B cell (primary cell): ENCODE measurements around the gene SNCB. TPM values are rescaled to one million over a fixed set of nuclear protein-coding genes. Genes with fewer than 3 reads are reported as not detected.

ENCODE experiments used
- ATAC-seq: fragments of 200-7000 bp; cut with Tn5 transposase; one replicate; pipeline ENCODE4 v1.10.0; 2021; ENCODE audit warnings: low read depth, mild to moderate bottlenecking, moderate number of reproducible peaks, moderate library complexity
- CTCF ChIA-PET: fragments of 350-600 bp; sonication (Branson Sonifier 250); formaldehyde crosslinking; loops from one replicate; lab custom pipeline; 2021; ENCODE audit warnings: antibody characterized with exemption, inconsistent platforms; lab: Charles Lee
- POLR2A ChIA-PET: fragments of 350-600 bp; sonication (Branson Sonifier 250); formaldehyde crosslinking; loops from one replicate; lab custom pipeline; 2021; ENCODE audit warnings: antibody characterized with exemption; lab: Charles Lee
- DNase-seq: peaks from one replicate; pipeline ENCODE4 v3.0.0; 2013
- H2AFZ ChIP-seq: 2 replicates; pipeline ENCODE4 v1.6.1; 2012; ENCODE audit warnings: mild to moderate bottlenecking, low read depth, low read length; ENCODE audit not compliant: insufficient read depth, poor library complexity, severe bottlenecking
- H3K27ac ChIP-seq, 2 donors: 1 replicate in 1 of 2; 2 replicates in 1 of 2; pipeline ENCODE4 v1.5.1; 2012 to 2013; ENCODE audit warnings: low read length in 2 of 2, mild to moderate bottlenecking in 2 of 2, moderate library complexity in 1 of 2
- H3K27me3 ChIP-seq, 4 experiments: fragments of 200-600 bp in 1 of 4; sonication (generic) in 1 of 4; replicated peaks in 1 of 4; 1 replicate in 2 of 4; 2 replicates in 2 of 4; pipeline versions ENCODE4 v1.6.1 to v1.7.0; 2013 to 2016; ENCODE audit warnings: low read length in 3 of 4, mild to moderate bottlenecking in 2 of 4, mixed read lengths in 1 of 4, moderate library complexity in 1 of 4; ENCODE audit not compliant: insufficient read depth in 4 of 4, control insufficient read depth in 3 of 4; ENCODE audit errors: control extremely low read depth in 1 of 4
- H3K36me3 ChIP-seq, 2 experiments: replicated peaks in 1 of 2; 1 replicate in 1 of 2; 2 replicates in 1 of 2; pipeline versions ENCODE4 v1.6.1 to v1.7.1; 2013; ENCODE audit warnings: low read length in 1 of 2; ENCODE audit not compliant: insufficient read depth in 2 of 2, control insufficient read depth in 1 of 2; ENCODE audit errors: control extremely low read depth in 1 of 2, extremely low read depth in 1 of 2
- H3K4me1 ChIP-seq, 2 donors: fragments of 200-600 bp in 1 of 2; sonication (generic) in 1 of 2; 1 replicate in 1 of 2; 2 replicates in 1 of 2; pipeline versions ENCODE4 v1.5.1 to v1.6.1; 2013 to 2017; ENCODE audit warnings: low read length in 2 of 2; ENCODE audit not compliant: control insufficient read depth in 2 of 2, insufficient read depth in 2 of 2
- H3K4me2 ChIP-seq: replicated peaks from 2 replicates; pipeline ENCODE3; 2012; ENCODE audit warnings: mild to moderate bottlenecking, low read depth, low read length; ENCODE audit not compliant: poor library complexity, severe bottlenecking
- H3K4me3 ChIP-seq, 5 experiments: fragments of 200-600 bp in 1 of 5; sonication (generic) in 1 of 5; 1 replicate in 3 of 5; 2 replicates in 2 of 5; pipeline versions ENCODE4 v1.5.1 to v1.7.0; 2011 to 2016; ENCODE audit warnings: low read length in 4 of 5, mild to moderate bottlenecking in 4 of 5, low read depth in 2 of 5, control low read depth in 1 of 5, moderate library complexity in 1 of 5; ENCODE audit not compliant: insufficient read depth in 1 of 5; ENCODE audit errors: control extremely low read depth in 1 of 5, extremely low read depth in 1 of 5
- H3K79me2 ChIP-seq: fragments of 200-600 bp; sonication (generic); one replicate; pipeline ENCODE4 v1.6.0; 2016; ENCODE audit warnings: low read length; ENCODE audit not compliant: control insufficient read depth, insufficient read depth
- H3K9ac ChIP-seq: fragments of 200-600 bp; sonication (generic); 2 replicates; pipeline ENCODE4 v1.6.1; 2017; ENCODE audit warnings: mild to moderate bottlenecking, low read length, moderate library complexity
- H3K9me3 ChIP-seq, 3 donors: one replicate each; pipeline versions ENCODE4 v1.6.1 to v1.7.1; 2013; ENCODE audit warnings: low read length in 2 of 3; ENCODE audit not compliant: control insufficient read depth in 2 of 3, insufficient read depth in 1 of 3; ENCODE audit errors: control extremely low read depth in 1 of 3
- H4K20me1 ChIP-seq: 2 replicates; pipeline ENCODE4 v1.6.0; 2012; ENCODE audit warnings: mild to moderate bottlenecking, low read length; ENCODE audit not compliant: insufficient read depth, control insufficient read depth, poor library complexity, severe bottlenecking
- H3K27ac Mint-ChIP-seq: one replicate; pipeline ENCODE4 v1.8.0; 2021; ENCODE audit warnings: mixed read lengths
- H3K27me3 Mint-ChIP-seq: one replicate; pipeline ENCODE4 v1.8.0; 2021; ENCODE audit warnings: mixed read lengths
- H3K4me1 Mint-ChIP-seq: one replicate; pipeline ENCODE4 v1.8.0; 2021; ENCODE audit warnings: mixed read lengths
- H3K4me3 Mint-ChIP-seq: one replicate; pipeline ENCODE4 v1.8.0; 2021; ENCODE audit warnings: mixed read lengths
- H3K9me3 Mint-ChIP-seq: one replicate; pipeline ENCODE4 v1.8.0; 2022; ENCODE audit warnings: mixed read lengths; ENCODE audit not compliant: insufficient read depth
- EZH2 ChIP-seq: IDR thresholded peaks from 2 replicates; pipeline ENCODE4 v1.6.1; 2012; ENCODE audit warnings: borderline replicate concordance, low read depth, mild to moderate bottlenecking, moderate library complexity, low read length; ENCODE audit not compliant: insufficient read depth, poor library complexity, severe bottlenecking
- WGBS: methylation state at CpG from one replicate; pipeline ENCODE4 v1.1.5; 2013; ENCODE audit warnings: missing lambda C conversion rate; ENCODE audit not compliant: insufficient coverage; 5-methylcytosine and 5-hydroxymethylcytosine counted together
- intact Hi-C: fragments of 100-400 bp; cut with micrococcal nuclease; formaldehyde crosslinking; loops from one replicate; pipeline ENCODE4 v1.10.0; 2022
- polyA plus RNA-seq: library from polyadenylated mRNA; depleted of rRNA; stranded (reverse); fragments of >200 nt; gene quantifications from 2 replicates; pipeline ENCODE4 v1.2.3, GENCODE V29; 2012
- total RNA-seq, 2 donors: library from RNA; stranded (reverse); fragments of 120-200 nt in 1 of 2; gene quantifications; 1 replicate in 1 of 2; 2 replicates in 1 of 2; pipeline versions ENCODE4 v1.2.3 to v1.2.4, GENCODE V29; 2013 to 2022
- TF ChIP-seq, protein P1 (sequence below): fragments of 200-600 bp; IDR thresholded peaks from one replicate; pipeline ENCODE4 v1.8.0; 2022; ENCODE audit warnings: antibody characterized with exemption, mild to moderate bottlenecking

SNCB gene
- total and polyA plus RNA-seq, 2 donors (not counting 1 experiment from before 2014, with no cell fraction given) = 0.09 TPM; not detected in 1

DNA sequence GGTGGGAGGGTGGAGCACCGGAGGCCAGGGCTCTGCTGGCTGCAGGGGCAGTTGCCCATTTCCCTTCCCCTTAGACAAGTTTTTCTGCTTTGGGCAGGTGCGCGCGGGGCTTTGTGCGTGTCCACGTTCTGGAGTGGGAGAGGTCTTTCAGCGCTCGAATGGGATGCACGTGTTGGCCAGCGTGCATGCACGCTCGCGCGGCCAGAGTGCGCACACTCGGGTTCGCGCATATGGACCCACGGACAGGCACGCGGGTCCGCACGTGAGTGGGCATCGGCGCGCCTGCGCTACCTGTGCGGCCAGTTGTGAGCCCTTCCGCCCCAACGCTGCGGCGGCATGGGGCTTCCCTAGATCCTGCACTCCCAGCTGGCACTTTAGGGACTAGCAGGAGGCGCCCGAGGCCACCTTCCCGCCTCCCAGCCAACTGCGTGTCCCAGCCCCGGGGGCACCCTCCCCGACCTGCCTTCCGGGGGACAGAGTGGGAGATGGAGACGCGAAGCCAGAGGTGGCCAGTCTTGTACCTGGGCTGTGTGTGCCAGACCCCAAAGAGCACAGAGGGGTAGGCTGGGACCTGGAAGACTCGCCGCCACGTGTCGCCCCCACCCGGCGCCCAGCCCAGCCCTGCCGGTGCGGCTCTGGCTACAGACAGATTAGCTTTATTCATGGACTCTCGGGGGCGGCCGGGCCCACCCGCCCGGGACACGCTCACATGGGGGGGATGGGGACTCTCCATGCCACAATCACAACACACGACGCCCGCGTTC lies 10.6 kb downstream of the SNCB start:
- Histone ChIP-seq H2AFZ (peak overlapping the region; percentile 55), H3K36me3 (no peaks in the 10 kb centered on the region), H4K20me1 (no peaks in the 10 kb centered on the region), H3K79me2 (no peaks in the 10 kb centered on the region), H3K27ac (no peak overlapping the region), H3K4me3 (peak overlapping the region in 1 of 5 experiments; percentile 33), H3K4me1 (peaks cover 24 to 29% of the 10 kb centered on the region in 2 donors), H3K9ac (peak overlapping the region; percentile 12), H3K4me2 (peak overlapping the region; percentile 67), H3K27me3 (peaks cover 0 to 62% (median 35%) of the 10 kb centered on the region in 4 experiments), H3K9me3 (peaks cover 0 to 32% (median 0%) of the 10 kb centered on the region in 3 donors)
- peaks cover 18% of the 10 kb centered on the region for H3K4me1 Mint-ChIP-seq
- peak overlapping the region; percentile 78 for H3K4me3 Mint-ChIP-seq
- DNase-seq (no peak), ATAC-seq (no peak)
- no peak for TF ChIP-seq EZH2
- TF ChIP-seq, protein P1, sequence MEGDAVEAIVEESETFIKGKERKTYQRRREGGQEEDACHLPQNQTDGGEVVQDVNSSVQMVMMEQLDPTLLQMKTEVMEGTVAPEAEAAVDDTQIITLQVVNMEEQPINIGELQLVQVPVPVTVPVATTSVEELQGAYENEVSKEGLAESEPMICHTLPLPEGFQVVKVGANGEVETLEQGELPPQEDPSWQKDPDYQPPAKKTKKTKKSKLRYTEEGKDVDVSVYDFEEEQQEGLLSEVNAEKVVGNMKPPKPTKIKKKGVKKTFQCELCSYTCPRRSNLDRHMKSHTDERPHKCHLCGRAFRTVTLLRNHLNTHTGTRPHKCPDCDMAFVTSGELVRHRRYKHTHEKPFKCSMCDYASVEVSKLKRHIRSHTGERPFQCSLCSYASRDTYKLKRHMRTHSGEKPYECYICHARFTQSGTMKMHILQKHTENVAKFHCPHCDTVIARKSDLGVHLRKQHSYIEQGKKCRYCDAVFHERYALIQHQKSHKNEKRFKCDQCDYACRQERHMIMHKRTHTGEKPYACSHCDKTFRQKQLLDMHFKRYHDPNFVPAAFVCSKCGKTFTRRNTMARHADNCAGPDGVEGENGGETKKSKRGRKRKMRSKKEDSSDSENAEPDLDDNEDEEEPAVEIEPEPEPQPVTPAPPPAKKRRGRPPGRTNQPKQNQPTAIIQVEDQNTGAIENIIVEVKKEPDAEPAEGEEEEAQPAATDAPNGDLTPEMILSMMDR = no peak
- POLR2A ChIA-PET = no interaction called here
- CTCF ChIA-PET = no interaction called here
- H3K9me3 Mint-ChIP-seq = no peaks in the 10 kb centered on the region
- H3K27me3 Mint-ChIP-seq = peaks cover 65% of the 10 kb centered on the region
- WGBS = 26% methylated on average over 44 of the region's 59 CpGs
- intact Hi-C loops = no loop called here
- no peak overlapping the region for H3K27ac Mint-ChIP-seq

DNA sequence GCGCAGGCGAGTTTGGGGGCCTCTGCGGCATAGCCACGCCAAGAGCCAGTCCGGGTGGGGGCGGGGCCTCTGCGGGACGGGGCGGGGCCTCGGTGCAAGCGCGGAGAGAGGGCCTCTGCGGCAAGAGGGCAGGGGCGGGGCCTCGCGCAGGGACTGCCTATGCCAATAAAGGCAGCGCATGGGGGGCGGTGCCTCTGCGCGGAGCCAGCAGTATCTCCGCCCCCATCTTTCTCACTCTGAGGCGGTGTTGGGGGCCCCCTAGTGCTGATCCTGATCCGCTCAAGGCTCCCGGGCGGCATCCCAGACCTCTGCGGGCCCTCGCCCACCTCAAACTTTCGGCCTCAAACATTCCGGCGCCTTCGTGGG lies 11.1 kb downstream of the SNCB start:
- Histone ChIP-seq H3K4me3 (peak overlapping the region in 2 of 5 experiments; percentile 5 to 33), H3K4me2 (peak overlapping the region; percentile 67), H3K36me3 (no peaks in the 10 kb centered on the region), H3K9me3 (peaks cover 0 to 32% (median 0%) of the 10 kb centered on the region in 3 donors), H3K79me2 (no peaks in the 10 kb centered on the region), H3K4me1 (peaks cover 24 to 29% of the 10 kb centered on the region in 2 donors), H3K9ac (peak overlapping the region; percentile 26), H4K20me1 (no peaks in the 10 kb centered on the region), H2AFZ (no peak overlapping the region), H3K27me3 (peaks cover 0 to 62% (median 35%) of the 10 kb centered on the region in 4 experiments), H3K27ac (no peak overlapping the region)
- peak; percentile 5 for TF ChIP-seq EZH2
- TF ChIP-seq, protein P1 = no peak
- 9% methylated on average over 26 of the region's 31 CpGs for WGBS
- DNase-seq (peak; percentile 74), ATAC-seq (peak; percentile 91)
- intact Hi-C loops = no loop called here
- peaks cover 66% of the 10 kb centered on the region for H3K27me3 Mint-ChIP-seq
- H3K4me1 Mint-ChIP-seq = peaks cover 18% of the 10 kb centered on the region
- no peak overlapping the region for H3K27ac Mint-ChIP-seq
- peak overlapping the region; percentile 65 for H3K4me3 Mint-ChIP-seq
- ChIA-PET CTCF (no interaction called here), POLR2A (no interaction called here)
- H3K9me3 Mint-ChIP-seq = no peaks in the 10 kb centered on the region
